Progenitor cell of endocrine pancreas (in vitro differentiated cells): ENCODE data around the gene KRT85. TPM values are rescaled to one million over a fixed set of nuclear protein-coding genes. Genes with fewer than 3 reads are reported as not detected.

Source experiments
- DNase-seq: peaks from one replicate; pipeline ENCODE4 v3.0.0; 2021; ENCODE audit warnings: low spot score; ENCODE audit not compliant: unreplicated experiment
- H3K27ac Mint-ChIP-seq: 2 replicates; pipeline ENCODE4 v1.8.0; 2021; ENCODE audit warnings: mild to moderate bottlenecking, moderate library complexity, mixed read lengths
- H3K27me3 Mint-ChIP-seq: 2 replicates; pipeline ENCODE4 v1.8.0; 2021; ENCODE audit warnings: mixed read lengths
- H3K36me3 Mint-ChIP-seq: 2 replicates; pipeline ENCODE4 v1.8.0; 2022; ENCODE audit warnings: mixed read lengths; ENCODE audit not compliant: insufficient read depth
- H3K4me1 Mint-ChIP-seq: 2 replicates; pipeline ENCODE4 v1.8.0; 2021; ENCODE audit warnings: low read depth, mixed read lengths
- H3K4me3 Mint-ChIP-seq: 2 replicates; pipeline ENCODE4 v1.8.0; 2021; ENCODE audit warnings: low read depth, mild to moderate bottlenecking, moderate library complexity, mixed read lengths
- H3K9me3 Mint-ChIP-seq: 2 replicates; pipeline ENCODE4 v1.8.0; 2021; ENCODE audit warnings: low read depth, mixed read lengths
- total RNA-seq: library from RNA; stranded (reverse); gene quantifications from 2 replicates; pipeline ENCODE4 v1.2.1, GENCODE V29; 2021
- TF ChIP-seq, protein P1 (sequence below): fragments of 200-600 bp; sonication (generic); IDR thresholded peaks from one replicate; pipeline ENCODE4 v1.5.0; 2021; ENCODE audit warnings: antibody characterized with exemption, mild to moderate bottlenecking; ENCODE audit not compliant: unreplicated experiment

The KRT85 gene
- total RNA-seq, 1 donor from 2014 or later, result not detected

DNA sequence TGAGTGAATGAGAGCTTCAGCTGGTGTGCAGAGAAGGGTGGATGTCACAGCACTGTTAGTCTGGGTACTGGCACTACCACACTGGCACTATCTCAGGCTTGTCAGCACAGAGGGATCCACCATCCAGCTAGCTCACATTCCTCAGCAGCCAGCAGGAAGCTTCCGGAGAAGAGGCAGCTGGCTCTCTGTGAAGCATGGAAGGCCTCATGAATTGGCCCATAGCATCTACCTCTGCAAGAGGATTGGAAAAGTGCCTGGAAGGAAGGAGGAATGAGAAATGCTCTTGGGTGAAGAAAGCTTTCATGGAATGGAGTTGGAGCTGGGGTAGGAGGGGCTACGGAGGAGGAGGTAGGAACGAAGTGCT, 56.0 kb downstream of the KRT85 start:
- Mint-ChIP-seq H3K27me3 (peaks cover 87% of the 10 kb centered on the region), H3K4me1 (peaks cover 5% of the 10 kb centered on the region), H3K36me3 (no peaks in the 10 kb centered on the region), H3K4me3 (no peak overlapping the region), H3K9me3 (no peaks in the 10 kb centered on the region), H3K27ac (no peak overlapping the region)
- TF ChIP-seq, protein P1, sequence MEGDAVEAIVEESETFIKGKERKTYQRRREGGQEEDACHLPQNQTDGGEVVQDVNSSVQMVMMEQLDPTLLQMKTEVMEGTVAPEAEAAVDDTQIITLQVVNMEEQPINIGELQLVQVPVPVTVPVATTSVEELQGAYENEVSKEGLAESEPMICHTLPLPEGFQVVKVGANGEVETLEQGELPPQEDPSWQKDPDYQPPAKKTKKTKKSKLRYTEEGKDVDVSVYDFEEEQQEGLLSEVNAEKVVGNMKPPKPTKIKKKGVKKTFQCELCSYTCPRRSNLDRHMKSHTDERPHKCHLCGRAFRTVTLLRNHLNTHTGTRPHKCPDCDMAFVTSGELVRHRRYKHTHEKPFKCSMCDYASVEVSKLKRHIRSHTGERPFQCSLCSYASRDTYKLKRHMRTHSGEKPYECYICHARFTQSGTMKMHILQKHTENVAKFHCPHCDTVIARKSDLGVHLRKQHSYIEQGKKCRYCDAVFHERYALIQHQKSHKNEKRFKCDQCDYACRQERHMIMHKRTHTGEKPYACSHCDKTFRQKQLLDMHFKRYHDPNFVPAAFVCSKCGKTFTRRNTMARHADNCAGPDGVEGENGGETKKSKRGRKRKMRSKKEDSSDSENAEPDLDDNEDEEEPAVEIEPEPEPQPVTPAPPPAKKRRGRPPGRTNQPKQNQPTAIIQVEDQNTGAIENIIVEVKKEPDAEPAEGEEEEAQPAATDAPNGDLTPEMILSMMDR, result no peak
- no peak for DNase-seq

DNA sequence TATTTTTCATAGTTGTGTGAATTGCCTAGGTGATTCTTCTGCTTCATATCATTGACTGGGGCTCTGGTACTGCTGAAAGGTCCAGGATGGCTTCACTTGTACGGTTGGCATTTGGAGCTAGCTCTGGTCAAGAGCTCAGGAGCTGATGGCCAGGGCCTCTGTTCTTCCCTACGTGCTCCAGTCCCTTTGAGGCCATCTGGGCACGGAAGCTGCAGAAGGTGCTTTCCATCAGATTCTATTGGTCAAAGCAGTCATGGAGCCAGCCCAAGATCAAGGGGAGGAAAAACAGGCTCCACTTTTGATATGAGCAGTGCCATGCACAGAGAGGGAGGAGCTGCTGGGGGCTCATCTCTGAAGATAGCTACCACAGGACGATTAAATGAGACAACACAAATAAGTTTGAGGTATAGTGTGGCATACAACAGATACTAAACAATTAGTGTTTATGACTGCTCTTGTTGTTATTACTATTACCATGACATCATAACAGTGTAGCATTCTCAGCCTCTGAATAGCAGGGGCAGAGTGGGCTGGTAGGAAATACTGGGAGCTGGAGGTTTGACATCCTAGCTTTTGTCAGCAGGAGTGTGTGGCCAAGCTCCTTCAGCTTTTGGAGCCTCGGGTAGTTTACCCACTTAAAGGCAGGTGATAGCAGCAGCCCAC, 56.5 kb downstream of the KRT85 start:
- Mint-ChIP-seq H3K27me3 (peaks cover 92% of the 10 kb centered on the region), H3K4me1 (peaks cover 5% of the 10 kb centered on the region), H3K9me3 (no peaks in the 10 kb centered on the region), H3K27ac (no peak overlapping the region), H3K36me3 (no peaks in the 10 kb centered on the region), H3K4me3 (no peak overlapping the region)
- TF ChIP-seq, protein P1, result no peak
- no peak for DNase-seq

Other genes with a start within 250 kb of the KRT85 start
- gene KRT80, start 175.5 kb downstream of the KRT85 start, total RNA-seq, result 0.07 and 0.20 TPM in 2 replicates
- 11.6 and 18.2 TPM in 2 replicates for gene KRT7, start 134.2 kb downstream of the KRT85 start, total RNA-seq
- gene KRT86, start 92.8 kb downstream of the KRT85 start, total RNA-seq, result not detected in 2 replicates
- gene KRT81, start 75.9 kb downstream of the KRT85 start, total RNA-seq, result not detected in 2 replicates
- gene KRT83, start 46.1 kb downstream of the KRT85 start, total RNA-seq, result not detected in 2 replicates
- not detected in 2 replicates for gene KRT84, start 18.2 kb upstream of the KRT85 start, total RNA-seq
- not detected in 2 replicates for gene KRT82, start 38.9 kb upstream of the KRT85 start, total RNA-seq
- not detected in 2 replicates for gene KRT75, start 66.9 kb upstream of the KRT85 start, total RNA-seq
- gene KRT6B, start 84.7 kb upstream of the KRT85 start, total RNA-seq, result not detected in 2 replicates
- gene KRT6C, start 106.3 kb upstream of the KRT85 start, total RNA-seq, result not detected in 2 replicates
- not detected in 2 replicates for gene KRT6A, start 125.8 kb upstream of the KRT85 start, total RNA-seq
- gene KRT5, start 152.9 kb upstream of the KRT85 start, total RNA-seq, result not detected in 2 replicates
- gene KRT71, start 185.7 kb upstream of the KRT85 start, total RNA-seq, result not detected in 2 replicates
- gene KRT74, start 206.4 kb upstream of the KRT85 start, total RNA-seq, result not detected in 2 replicates
- gene KRT72, start 234.0 kb upstream of the KRT85 start, total RNA-seq, result not detected in 2 replicates